ENCODE results near the gene ATP1A3.
"Not testable (repeated sequence)": the region's sequence is repeated elsewhere in the genome, so short reads cannot be mapped to it uniquely, and the experiment has no call there.

The ATP1A3 gene

GRCh38 chr19:42010245-42011126 lies 16.5 kb upstream of the ATP1A3 start:
- DNase-seq (ENCODE audit: low read depth in 2 of 2) = peak; percentile 52 to 69

GRCh38 chr19:42006569-42006968 lies 12.5 kb upstream of the ATP1A3 start:
- DNase-seq (ENCODE audit: low read depth in 2 of 2) = no peak

GRCh38 chr19:42005504-42005903 lies 11.5 kb upstream of the ATP1A3 start:
- DNase-seq (ENCODE audit: low read depth in 2 of 2) = no peak

GRCh38 chr19:42003506-42004294 lies 9.7 kb upstream of the ATP1A3 start:
- DNase-seq (ENCODE audit: low read depth in 2 of 2) = no peak

GRCh38 chr19:41999878-42000208 lies 5.8 kb upstream of the ATP1A3 start:
- DNase-seq (ENCODE audit: low read depth in 2 of 2) = no peak

- DNase-seq (ENCODE audit: low read depth in 2 of 2) = no peak
These were observed 5.2 kb upstream of the ATP1A3 start for GRCh38 chr19:41999071-41999877.

- no peak for DNase-seq (ENCODE audit: low read depth in 2 of 2)
These were observed 4.4 kb upstream of the ATP1A3 start for GRCh38 chr19:41998246-41999020.

GRCh38 chr19:41997851-41998229 lies 3.8 kb upstream of the ATP1A3 start:
- no peak for DNase-seq (ENCODE audit: low read depth in 2 of 2)

- no peak for DNase-seq (ENCODE audit: low read depth in 2 of 2)
These were observed 3.3 kb upstream of the ATP1A3 start for GRCh38 chr19:41997121-41997850.

- no peak for DNase-seq (ENCODE audit: low read depth in 2 of 2)
These were observed 2.1 kb upstream of the ATP1A3 start for GRCh38 chr19:41995959-41996797.

- no peak for DNase-seq (ENCODE audit: low read depth in 2 of 2)
These were observed 1.2 kb upstream of the ATP1A3 start for GRCh38 chr19:41994994-41995958.

GRCh38 chr19:41994521-41994971 lies 516 bp upstream of the ATP1A3 start:
- DNase-seq (ENCODE audit: low read depth in 2 of 2) = no peak

- DNase-seq (ENCODE audit: low read depth in 2 of 2) = not testable (repeated sequence)
These were observed 2.0 kb downstream of the ATP1A3 start for GRCh38 chr19:41991925-41992569.

- DNase-seq (ENCODE audit: low read depth in 2 of 2) = no peak
These were observed 3.0 kb downstream of the ATP1A3 start for GRCh38 chr19:41991025-41991424.

GRCh38 chr19:41990615-41991014 lies 3.4 kb downstream of the ATP1A3 start:
- no peak for DNase-seq (ENCODE audit: low read depth in 2 of 2)

- no peak for DNase-seq (ENCODE audit: low read depth in 2 of 2)
These were observed 4.0 kb downstream of the ATP1A3 start for GRCh38 chr19:41990028-41990427.

GRCh38 chr19:41988947-41989346 lies 5.1 kb downstream of the ATP1A3 start:
- DNase-seq (ENCODE audit: low read depth in 2 of 2) = no peak

Data from fibroblast of skin of left biceps (primary cell).